Measurements from ENCODE around the gene TOP3A. TPM values are rescaled to one million over a fixed set of nuclear protein-coding genes. Genes with fewer than 3 reads are reported as not detected.
A peak's percentile ranks its signal among the peaks of the same experiment; 100 is the strongest.
"Not testable (repeated sequence)": the region's sequence is repeated elsewhere in the genome, so short reads cannot be mapped to it uniquely, and the experiment has no call there.

TOP3A gene
- total RNA-seq, 1 experiment from 2014 or later: 19.2 TPM

DNA sequence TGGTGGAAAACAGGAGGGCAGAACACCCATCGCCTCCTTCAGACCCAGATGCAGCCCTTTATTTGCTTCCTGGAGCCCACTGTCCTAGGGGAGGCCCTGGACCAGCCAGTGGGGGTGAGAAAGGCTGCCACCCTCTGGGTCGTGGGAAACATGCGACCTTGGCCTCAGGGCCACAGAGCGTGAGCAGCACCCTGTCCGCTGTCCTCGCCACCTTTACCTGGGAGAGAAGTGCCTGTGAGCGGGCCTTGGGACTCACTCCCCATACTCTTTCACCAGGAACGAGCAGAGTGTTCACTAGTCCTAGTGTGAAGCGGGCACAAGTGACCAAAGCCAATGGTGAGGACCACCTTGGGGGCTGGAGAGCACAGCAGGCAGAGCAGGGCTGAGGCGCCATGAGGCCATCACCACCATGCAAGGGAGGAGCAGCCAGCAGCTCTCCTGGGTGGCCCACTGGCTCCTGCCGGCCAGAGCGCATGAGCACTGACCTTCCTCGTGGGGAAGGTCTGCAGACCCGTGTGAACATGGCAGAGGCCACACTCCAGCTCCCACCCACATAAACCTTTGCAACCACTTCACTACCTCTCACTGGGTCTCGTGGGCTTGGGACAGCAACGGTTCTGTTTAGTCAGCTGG, 8.8 kb upstream of the TOP3A start:
- DNase-seq (ENCODE audit: low spot score): no peak

DNA sequence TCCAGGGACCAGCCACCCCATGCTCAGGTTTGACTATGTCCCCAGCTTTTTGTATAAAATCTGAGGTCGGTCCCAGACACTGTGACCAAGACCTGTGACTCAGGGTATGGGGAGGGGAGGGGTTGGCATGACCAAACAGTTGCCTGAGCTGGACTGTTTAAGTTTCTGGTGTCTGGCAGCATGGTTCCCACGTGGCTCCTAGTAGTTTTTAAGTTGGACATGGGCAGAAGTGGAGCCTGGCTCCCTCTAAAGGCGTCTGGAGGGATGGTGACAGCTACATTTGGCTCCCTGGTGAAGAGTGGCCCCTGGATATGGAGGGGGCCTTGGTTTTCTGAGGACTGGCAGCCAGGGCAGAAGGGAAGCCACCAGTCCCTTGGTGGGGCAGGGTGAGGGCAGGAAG, 8.2 kb upstream of the TOP3A start:
- peak; percentile 15 for DNase-seq (ENCODE audit: low spot score)

GRCh38 chr17:18322522-18322921, 7.7 kb upstream of the TOP3A start:
- DNase-seq (ENCODE audit: low spot score): no peak

GRCh38 chr17:18321309-18321708, 6.5 kb upstream of the TOP3A start:
- no peak for DNase-seq (ENCODE audit: low spot score)

- DNase-seq (ENCODE audit: low spot score): no peak
Measured at GRCh38 chr17:18320301-18320700, 5.5 kb upstream of the TOP3A start.

- DNase-seq (ENCODE audit: low spot score): no peak
Measured at GRCh38 chr17:18319604-18320256, 4.9 kb upstream of the TOP3A start.

GRCh38 chr17:18318771-18319450, 4.1 kb upstream of the TOP3A start:
- DNase-seq (ENCODE audit: low spot score): no peak

DNA sequence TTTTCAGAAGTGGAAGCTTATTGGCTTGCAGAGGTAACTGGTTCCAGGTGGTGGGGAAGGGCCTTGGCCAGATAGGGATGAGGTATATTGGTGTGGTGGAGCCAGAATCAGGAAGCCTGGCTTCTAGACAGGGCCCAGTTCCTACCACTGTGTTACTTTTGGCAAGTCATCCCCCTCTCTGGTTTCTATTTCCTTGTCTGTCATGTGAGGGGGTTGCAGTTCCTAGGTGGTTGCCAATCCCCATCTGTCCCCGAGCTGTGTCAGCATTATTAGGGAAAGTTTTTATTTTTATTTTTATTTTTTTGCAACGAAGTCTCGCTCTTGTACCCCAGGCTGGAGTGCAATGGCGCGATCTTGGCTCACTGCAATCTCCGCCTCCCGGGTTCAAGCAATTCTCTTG, 3.3 kb upstream of the TOP3A start:
- no peak for DNase-seq (ENCODE audit: low spot score)

- DNase-seq (ENCODE audit: low spot score): no peak
Measured at GRCh38 chr17:18315961-18316360, 1.2 kb upstream of the TOP3A start.

- DNase-seq (ENCODE audit: low spot score): no peak
Measured at GRCh38 chr17:18315562-18315922, 748 bp upstream of the TOP3A start.

DNA sequence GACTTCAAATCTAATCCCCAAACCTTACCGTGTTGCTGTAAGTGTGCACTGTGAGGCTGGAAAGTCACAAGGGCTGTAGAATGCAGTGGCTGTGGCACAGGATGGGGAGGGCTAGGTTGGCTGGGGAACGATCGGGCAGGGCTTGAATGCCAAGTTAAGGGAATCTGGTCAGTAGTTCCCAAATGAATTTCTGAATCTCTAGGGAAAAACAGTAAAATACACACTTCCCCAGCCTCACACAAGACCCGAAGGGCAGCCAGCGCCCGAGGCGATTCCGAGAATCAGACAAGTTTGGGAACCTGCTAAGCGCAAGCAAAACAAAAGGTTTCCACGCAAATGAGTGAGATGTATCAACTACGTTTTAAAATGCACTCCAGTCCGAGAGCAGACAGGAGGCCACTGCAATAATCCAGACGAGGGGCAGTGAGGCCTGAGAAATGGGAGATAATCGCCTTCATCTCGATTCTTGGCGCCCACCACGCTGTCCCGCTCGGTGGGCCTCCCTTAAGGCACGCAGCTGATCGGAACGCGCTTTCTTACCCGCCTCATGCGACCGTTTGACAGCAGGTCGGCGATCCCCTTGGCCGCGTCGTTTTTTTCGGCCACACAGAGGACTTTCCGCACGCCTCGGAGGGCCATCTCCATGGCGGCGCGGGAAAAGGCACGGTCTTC, 599 bp downstream of the TOP3A start:
- peak; percentile 12 for DNase-seq (ENCODE audit: low spot score)

DNA sequence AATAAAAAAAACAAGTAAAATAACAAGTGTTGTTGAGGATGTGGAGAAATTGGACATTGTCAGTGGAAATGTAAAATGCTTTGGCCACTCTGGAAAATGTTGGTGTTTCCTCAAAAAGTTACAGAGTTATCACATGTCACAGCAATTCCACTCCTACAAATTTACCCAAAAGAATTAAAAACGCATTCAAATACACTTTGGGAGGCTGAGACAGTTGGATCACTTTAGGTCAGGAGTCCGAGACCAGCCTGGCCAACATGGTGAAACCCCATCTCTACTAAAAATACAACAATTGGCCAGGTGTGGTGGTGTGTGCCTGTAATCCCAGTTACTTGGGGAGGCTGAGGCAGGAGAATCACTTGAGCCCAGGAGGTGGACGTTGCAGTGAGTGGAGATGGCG, 5.6 kb downstream of the TOP3A start:
- DNase-seq (ENCODE audit: low spot score): no peak

DNA sequence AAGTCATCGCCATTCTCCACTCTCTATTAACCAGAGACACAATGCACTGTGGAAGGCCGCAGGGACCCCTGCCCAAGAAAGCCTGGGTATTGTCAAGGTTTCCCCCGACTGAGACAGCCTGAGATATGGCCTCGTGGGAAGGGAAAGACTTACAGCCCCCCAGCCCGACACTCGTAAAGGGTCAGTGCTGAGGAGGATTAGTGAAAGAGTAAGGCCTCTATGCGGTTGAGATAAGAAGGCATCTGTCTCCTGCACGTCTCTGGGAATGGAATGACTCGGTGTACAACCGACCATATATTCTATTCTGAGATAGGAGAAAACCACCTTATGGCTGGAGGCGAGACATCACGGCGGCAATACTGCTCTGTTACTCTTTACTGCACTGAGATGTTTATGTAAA, 11.6 kb downstream of the TOP3A start:
- DNase-seq (ENCODE audit: low spot score): not testable (repeated sequence)

GRCh38 chr17:18300725-18301480, 13.9 kb downstream of the TOP3A start:
- peak; percentile 47 for DNase-seq (ENCODE audit: low spot score)

DNA sequence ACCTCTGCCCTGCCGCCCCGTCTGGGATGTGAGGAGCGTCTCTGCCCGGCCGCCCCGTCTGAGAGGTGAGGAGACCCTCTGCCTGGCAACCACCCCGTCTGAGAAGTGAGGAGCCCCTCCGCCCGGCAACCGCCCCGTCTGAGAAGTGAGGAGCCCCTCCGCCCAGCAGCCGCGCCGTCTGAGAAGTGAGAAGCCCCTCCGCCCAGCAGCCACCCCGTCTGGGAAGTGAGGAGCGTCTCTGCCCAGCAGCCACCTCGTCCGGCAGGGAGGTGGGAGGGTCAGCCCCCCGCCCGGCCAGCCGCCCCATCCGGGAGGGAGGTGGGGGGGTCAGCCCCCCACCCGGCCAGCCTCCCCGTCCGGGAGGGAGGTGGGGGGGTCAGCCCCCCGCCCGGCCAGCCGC, 16.7 kb downstream of the TOP3A start:
- DNase-seq (ENCODE audit: low spot score): not testable (repeated sequence)

DNA sequence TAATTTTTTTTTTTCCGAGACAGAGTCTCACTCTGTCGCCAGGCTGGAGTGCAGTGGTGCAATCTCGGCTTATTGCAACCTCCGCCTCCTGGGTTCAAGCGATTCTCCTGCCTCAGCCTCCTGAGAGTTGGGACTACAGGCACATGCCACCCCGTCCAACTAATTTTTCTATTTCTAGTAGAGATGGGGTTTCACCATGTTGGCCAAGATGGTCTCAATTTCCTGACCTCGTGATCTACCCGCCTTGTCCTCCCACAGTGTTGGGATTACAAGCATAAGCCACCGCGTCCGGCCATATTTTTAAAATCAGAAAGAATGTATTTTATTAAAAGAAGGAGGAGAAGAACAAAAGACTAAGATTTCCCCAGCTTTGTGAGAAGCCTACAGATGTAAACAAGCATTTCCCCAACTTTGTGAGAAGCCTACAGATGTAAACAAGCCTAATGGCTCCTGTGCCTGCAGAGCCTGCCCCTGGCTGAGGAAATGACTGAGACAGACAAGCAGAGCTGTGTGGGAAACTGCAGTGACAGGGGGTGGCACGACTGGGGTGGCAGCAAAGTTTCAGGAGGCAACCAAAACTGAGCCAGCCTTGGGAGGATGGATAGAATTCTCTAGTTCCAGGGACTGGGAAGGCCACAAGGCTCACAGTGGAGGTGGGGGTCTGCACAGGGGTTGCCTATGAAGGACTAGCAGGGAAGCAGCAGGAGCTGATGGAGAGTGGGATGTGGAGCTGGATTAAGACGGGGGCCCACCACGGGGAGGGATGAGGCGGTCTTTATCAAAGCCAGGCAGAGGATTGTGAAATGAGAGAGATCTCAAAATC, 22.9 kb downstream of the TOP3A start:
- no peak for DNase-seq (ENCODE audit: low spot score)

DNA sequence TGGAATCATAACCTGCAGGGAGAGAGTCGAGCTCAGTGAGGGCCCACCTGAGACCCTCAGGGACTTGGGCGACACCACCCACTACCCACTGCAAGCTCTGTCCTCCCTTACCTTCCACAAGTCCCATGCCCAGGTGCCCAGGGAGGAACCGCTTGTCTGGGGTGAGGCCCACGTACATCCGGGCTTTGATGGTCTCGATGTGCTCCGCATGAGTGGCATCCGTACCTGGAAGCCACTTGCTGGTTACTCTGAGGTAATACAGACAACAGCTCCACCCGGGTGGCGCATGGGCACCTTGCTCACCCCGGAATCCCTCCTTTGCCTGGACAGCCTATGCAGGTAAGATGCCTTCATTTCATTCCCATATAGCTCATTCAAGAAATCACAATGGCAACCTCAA, 29.5 kb downstream of the TOP3A start:
- no peak for DNase-seq (ENCODE audit: low spot score)

GRCh38 chr17:18281788-18282187, 33.0 kb downstream of the TOP3A start:
- DNase-seq (ENCODE audit: low spot score): no peak

- no peak for DNase-seq (ENCODE audit: low spot score)
Measured at GRCh38 chr17:18280766-18281371, 33.9 kb downstream of the TOP3A start.

DNA sequence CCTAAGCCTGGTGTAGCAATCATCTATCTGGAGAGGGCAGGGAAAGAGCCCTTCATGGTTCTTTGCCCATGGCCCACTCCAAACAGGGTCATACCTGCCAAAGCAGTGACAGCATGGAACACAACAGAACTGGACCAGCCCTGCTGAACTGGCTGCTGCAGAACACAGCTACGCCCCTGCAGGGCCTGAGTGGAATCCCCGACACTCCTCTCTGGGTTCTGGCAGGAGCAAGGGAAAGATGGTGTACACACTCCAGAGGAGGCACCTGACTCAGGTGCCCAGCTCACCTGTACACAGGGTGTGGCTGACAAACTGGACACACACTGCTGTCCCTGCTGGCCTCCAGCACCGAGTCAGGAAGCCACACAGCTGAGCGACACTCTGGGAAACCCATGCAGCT, 34.5 kb downstream of the TOP3A start:
- DNase-seq (ENCODE audit: low spot score): no peak

DNA sequence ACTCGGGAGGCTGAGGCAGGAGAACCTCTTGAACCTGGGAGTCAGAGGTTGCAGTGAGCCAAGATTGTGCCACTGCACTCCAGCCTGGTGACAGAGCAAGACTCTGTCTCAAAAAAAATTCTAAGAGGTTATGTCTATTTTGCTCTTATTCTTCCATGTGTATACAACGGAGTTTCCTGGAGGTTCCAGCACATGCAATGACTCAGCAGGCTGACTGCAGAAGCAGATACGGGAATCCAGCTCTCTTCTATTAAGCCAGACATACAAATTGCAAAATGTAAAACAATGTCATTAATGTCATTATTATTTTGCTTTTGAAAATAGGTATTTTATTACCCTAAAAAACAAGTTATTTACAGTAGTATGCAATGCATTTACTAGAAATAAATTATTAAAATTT, 35.9 kb downstream of the TOP3A start:
- DNase-seq (ENCODE audit: low spot score): no peak

Measured in HT-29 (cell line).